GM20000 (cell line): ENCODE data around the gene CELSR1.

ENCODE experiments used
- DNase-seq: peaks from one replicate; pipeline ENCODE4 v3.0.0; 2012; ENCODE audit warnings: low spot score
- TF ChIP-seq, protein P1 (sequence below): IDR thresholded peaks from 2 replicates; pipeline ENCODE4 v1.5.1; 2012; ENCODE audit warnings: mild to moderate bottlenecking, control low read depth; ENCODE audit errors: extremely low read depth, missing control alignments

CELSR1 gene

DNA sequence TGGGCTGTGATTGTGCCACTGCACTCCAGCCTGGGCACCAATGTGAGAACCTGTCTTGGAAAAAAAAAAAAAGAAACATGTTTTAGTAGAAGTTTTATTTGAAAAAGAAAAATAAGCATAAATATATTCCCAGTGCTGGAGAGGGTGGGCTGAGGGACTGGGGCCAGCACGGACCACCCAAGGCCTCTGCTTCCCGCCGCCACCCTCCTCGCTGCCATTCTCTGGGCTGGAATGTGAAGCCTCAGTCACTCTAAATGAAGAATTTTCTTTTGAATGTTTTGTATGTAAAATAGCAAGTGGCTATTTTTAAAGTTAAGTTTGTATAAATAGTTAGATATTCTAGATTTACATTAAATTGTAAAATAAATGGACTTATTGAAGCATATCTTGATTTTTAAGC, 207.0 kb downstream of the CELSR1 start:
- DNase-seq: no peak
- TF ChIP-seq, protein P1, sequence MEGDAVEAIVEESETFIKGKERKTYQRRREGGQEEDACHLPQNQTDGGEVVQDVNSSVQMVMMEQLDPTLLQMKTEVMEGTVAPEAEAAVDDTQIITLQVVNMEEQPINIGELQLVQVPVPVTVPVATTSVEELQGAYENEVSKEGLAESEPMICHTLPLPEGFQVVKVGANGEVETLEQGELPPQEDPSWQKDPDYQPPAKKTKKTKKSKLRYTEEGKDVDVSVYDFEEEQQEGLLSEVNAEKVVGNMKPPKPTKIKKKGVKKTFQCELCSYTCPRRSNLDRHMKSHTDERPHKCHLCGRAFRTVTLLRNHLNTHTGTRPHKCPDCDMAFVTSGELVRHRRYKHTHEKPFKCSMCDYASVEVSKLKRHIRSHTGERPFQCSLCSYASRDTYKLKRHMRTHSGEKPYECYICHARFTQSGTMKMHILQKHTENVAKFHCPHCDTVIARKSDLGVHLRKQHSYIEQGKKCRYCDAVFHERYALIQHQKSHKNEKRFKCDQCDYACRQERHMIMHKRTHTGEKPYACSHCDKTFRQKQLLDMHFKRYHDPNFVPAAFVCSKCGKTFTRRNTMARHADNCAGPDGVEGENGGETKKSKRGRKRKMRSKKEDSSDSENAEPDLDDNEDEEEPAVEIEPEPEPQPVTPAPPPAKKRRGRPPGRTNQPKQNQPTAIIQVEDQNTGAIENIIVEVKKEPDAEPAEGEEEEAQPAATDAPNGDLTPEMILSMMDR: no peak

DNA sequence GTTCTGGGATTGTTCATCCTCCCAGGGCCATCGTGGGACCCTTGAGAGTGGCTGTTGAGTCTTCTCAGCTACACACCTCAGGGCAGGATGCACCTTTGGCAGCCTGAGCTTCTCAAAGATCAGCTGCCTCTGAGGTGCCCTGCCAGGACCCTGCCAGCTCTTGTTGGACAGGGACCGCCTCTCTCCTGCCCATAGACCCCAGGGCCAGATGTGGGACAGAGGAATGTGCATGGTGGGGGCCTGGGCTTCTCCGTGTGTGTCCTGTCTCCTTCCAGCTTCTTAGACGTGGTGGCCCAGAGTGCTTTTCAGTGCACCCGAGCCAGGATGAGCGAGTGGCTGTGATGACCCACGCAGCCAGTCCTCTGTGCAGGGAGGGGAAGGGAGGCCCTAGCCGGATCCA, 207.8 kb downstream of the CELSR1 start:
- DNase-seq: no peak
- TF ChIP-seq, protein P1: no peak

DNA sequence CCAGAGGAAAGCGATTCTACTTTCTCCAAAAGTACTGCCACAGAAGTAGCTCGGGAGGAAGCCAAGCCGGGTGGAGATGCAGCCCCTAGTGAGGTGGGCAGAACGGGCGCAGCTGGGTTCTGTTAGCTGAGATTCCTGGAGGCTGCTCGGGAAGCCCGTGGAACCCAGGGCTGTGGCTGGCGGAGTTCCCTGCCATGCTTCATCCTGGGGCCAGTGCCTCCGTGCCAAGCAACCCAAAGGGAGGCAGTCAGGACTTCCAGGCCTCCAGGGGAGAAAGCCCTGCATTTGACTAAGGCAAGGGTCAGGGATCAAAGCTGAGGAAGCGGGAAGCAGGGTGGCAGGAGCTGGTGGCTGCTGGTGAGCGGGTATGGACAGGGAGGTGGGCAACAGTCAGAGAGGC, 208.6 kb downstream of the CELSR1 start:
- DNase-seq: no peak
- TF ChIP-seq, protein P1: no peak

DNA sequence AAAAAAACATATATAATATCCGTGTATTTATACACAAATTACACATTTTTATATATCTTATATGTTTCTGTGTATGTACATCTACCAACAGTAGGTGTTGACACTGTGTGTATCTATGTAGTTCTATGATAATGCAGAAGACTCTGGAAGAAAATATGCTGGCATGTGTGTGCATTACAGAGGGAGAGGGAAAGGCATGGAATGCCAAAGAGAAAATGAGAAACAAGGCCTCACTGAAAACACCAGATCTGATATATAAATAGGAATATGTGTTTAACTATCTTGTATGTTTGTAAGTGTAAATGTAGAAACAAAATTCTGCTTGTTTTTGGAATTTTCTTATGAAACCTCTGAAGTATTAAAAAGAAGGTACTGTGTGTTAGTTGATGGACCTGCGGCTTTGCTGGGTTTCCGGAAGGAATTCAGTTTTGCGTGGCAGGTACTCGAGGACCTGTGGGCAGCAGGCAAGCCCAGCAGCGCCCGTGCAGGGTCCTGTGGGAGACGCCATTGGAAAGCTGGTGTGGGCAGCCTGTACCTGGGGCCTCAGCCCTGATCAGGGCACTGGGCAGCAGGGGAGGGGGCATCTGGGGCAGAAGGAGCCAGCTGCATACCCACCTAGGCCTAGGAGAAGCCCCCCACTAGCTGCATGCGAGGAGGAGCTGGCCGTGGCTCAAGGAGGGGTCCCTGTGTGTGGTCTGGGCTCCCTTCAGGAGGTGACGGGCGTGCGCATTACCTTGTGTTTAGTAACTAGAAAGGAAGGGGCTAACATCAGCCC, 209.5 kb downstream of the CELSR1 start:
- DNase-seq: no peak
- TF ChIP-seq, protein P1: no peak

DNA sequence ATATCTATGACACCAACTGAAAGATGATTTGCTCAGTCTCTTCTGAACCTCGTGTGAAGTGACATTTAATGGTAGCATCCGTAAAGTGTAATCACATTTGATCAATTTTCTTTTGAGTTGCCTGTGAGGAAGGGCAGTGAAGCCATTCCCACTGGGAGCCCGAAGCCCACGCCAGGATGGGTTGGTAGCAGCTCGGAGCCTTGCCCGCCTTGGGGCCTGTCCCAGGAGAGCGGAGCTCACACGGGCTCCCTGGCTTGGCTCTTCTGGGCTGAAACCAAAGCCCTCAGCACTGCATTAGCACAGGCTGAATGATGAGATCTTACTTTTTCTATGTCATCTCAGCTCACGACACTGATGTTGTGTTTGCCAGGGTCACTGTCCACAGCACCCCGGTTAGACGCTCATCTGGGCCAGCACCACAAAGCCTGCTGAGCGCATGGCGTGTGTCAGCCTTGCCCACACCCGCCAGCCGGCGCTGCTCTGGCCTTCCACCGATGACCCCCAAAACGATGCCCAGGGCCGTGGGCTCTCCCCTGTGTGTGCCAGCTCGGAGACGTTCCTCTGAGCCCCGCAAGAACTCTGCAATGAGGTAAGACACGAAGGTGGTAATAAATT, 211.2 kb downstream of the CELSR1 start:
- no peak for DNase-seq
- TF ChIP-seq, protein P1: no peak

DNA sequence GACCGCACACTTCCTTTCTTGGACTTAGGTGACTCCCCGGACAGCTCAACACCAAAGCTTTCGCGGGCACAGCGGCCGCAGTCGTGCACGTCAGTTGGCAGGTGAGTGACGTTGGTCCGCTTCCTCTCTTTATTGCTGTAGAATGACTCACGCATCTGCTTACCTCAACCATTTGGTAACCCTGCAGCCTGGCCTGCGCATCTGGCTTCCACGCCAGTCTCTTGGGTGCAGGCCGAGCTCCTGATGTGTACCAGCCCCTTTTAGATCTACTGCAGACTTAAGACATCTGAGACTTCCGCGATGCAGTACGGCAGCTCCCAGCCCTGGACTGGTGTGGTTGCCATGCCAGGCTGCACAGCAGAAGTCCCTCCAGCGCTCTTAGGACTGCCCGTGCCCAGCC, 214.3 kb downstream of the CELSR1 start:
- TF ChIP-seq, protein P1: no peak
- no peak for DNase-seq

DNA sequence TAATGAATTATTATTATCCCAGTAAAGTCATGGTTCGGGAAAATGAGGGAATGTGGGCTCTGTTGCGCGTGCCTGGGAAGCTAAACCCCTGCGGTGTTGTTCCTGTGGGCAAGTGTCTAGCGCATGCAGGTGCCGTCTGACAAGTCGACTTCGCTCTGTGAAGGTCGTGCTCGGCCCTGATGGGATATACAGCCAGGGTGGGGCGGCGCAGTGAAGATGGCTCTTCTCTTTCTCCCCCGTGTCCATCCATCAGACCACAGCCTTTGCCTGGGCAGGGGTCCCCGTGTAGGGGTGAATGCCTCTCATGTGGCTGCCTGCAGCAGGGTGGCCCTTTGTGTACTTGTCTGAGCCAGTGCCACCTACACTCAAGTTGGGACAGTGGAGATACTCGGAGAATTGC, 214.7 kb downstream of the CELSR1 start:
- TF ChIP-seq, protein P1: no peak
- DNase-seq: no peak
